HAP-1 (cell line): Measurements from ENCODE around the gene SLC22A17.

Source experiments
- DNase-seq, 2 experiments: peaks; one replicate each; pipeline ENCODE4 v3.0.0-alpha.2; 2016 to 2020; ENCODE audit warnings: low spot score in 2 of 2
- H3K27me3 ChIP-seq: fragments of 250-450 bp; sonication (Bioruptor Pico); 2 replicates; pipeline ENCODE4 v1.5.1; 2020; ENCODE audit warnings: low read depth, mild to moderate bottlenecking, moderate library complexity
- H3K36me3 ChIP-seq: fragments of 250-450 bp; sonication (Bioruptor Pico); replicated peaks from 2 replicates; pipeline ENCODE4 v1.5.1; 2020; ENCODE audit warnings: mild to moderate bottlenecking
- H3K4me1 ChIP-seq: fragments of 250-450 bp; sonication (Bioruptor Pico); 2 replicates; pipeline ENCODE4 v1.5.1; 2020; ENCODE audit warnings: mild to moderate bottlenecking
- H3K4me3 ChIP-seq: fragments of 250-450 bp; sonication (Bioruptor Pico); 2 replicates; pipeline ENCODE4 v1.5.1; 2020; ENCODE audit warnings: mild to moderate bottlenecking, moderate library complexity
- H3K9me3 ChIP-seq: fragments of 250-450 bp; sonication (Bioruptor Pico); 2 replicates; pipeline ENCODE4 v1.5.1; 2020; ENCODE audit warnings: mild to moderate bottlenecking, moderate library complexity
- in situ Hi-C: fragments of 300-500 bp; cut with MboI; formaldehyde crosslinking; loops from 3 replicates; pipeline ENCODE4 v1.14.3; 2020; ENCODE audit warnings: low sequenced_read_pairs, inconsistent platforms, mixed read lengths

SLC22A17 gene

GRCh38 chr14:23364164-23365035 lies 11.7 kb upstream of the SLC22A17 start:
- DNase-seq, result no peak
- no peaks in the 10 kb centered on the region for H3K36me3 ChIP-seq
- no peak overlapping the region for H3K4me3 ChIP-seq

DNA sequence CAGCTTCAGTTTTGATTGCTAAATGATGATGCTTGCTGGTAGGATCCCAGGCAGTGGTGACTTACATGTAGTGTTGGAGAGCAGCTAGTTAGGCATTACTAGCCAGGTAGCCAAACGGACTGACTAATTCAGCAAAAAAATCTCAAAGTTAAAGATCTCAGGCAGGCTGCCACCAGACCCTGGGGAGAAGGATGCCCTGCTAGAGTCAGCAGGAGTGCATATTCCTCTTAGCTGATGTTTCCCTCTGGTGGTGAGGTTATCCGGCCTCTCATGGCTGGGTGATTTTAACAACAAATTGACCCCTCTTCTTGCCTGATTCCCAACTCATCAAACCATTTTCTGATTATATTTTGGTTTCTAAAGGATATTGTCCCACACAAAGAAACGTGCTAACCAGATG lies 9.5 kb upstream of the SLC22A17 start:
- no peaks in the 10 kb centered on the region for H3K4me1 ChIP-seq
- no peak for DNase-seq
- in situ Hi-C loops, result no loop called here
- H3K27me3 ChIP-seq, result peaks cover 34% of the 10 kb centered on the region
- no peaks in the 10 kb centered on the region for H3K36me3 ChIP-seq
- H3K9me3 ChIP-seq, result no peaks in the 10 kb centered on the region
- H3K4me3 ChIP-seq, result no peak overlapping the region

More at GRCh38 chr14:23364164-23365035, 11.7 kb upstream of the SLC22A17 start:
- H3K27me3 ChIP-seq, result peaks cover 32% of the 10 kb centered on the region
- H3K9me3 ChIP-seq, result no peaks in the 10 kb centered on the region
- in situ Hi-C loops, result no loop called here
- no peaks in the 10 kb centered on the region for H3K4me1 ChIP-seq

GRCh38 chr14:23361763-23362162 lies 9.1 kb upstream of the SLC22A17 start:
- H3K27me3 ChIP-seq, result peaks cover 34% of the 10 kb centered on the region
- no peak for DNase-seq

DNA sequence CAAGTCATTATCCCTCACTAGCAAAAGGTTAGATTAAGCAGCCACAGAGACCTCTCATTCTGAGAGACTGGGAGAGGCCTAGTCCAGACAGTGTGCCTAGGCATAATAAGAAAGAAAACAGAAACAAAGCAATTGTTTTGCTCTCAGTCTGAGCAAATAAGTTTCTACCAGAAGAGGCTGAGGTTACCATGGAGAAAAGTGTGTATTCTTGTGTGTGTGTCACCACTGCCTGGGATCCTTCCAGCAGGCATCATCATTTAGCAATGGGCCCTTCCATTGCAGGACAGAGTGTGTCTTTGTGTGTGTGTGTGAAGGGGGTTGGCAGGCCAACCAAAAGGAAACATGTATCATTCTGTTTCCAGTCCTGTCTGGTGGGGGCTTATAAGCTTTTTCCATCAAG lies 8.6 kb upstream of the SLC22A17 start:
- Histone ChIP-seq H3K4me3 (no peak overlapping the region), H3K27me3 (peaks cover 33% of the 10 kb centered on the region), H3K36me3 (no peaks in the 10 kb centered on the region), H3K9me3 (no peaks in the 10 kb centered on the region), H3K4me1 (no peaks in the 10 kb centered on the region)
- DNase-seq, result no peak
- in situ Hi-C loops, result no loop called here

More at GRCh38 chr14:23361763-23362162, 9.1 kb upstream of the SLC22A17 start:
- Histone ChIP-seq H3K4me3 (no peak overlapping the region), H3K36me3 (no peaks in the 10 kb centered on the region), H3K9me3 (no peaks in the 10 kb centered on the region), H3K4me1 (no peaks in the 10 kb centered on the region)
- in situ Hi-C loops, result no loop called here

GRCh38 chr14:23360496-23360895 lies 7.8 kb upstream of the SLC22A17 start:
- Histone ChIP-seq H3K4me3 (no peak overlapping the region), H3K27me3 (peaks cover 36% of the 10 kb centered on the region), H3K9me3 (no peaks in the 10 kb centered on the region), H3K4me1 (no peaks in the 10 kb centered on the region), H3K36me3 (no peaks in the 10 kb centered on the region)
- in situ Hi-C loops, result no loop called here
- DNase-seq, result no peak

DNA sequence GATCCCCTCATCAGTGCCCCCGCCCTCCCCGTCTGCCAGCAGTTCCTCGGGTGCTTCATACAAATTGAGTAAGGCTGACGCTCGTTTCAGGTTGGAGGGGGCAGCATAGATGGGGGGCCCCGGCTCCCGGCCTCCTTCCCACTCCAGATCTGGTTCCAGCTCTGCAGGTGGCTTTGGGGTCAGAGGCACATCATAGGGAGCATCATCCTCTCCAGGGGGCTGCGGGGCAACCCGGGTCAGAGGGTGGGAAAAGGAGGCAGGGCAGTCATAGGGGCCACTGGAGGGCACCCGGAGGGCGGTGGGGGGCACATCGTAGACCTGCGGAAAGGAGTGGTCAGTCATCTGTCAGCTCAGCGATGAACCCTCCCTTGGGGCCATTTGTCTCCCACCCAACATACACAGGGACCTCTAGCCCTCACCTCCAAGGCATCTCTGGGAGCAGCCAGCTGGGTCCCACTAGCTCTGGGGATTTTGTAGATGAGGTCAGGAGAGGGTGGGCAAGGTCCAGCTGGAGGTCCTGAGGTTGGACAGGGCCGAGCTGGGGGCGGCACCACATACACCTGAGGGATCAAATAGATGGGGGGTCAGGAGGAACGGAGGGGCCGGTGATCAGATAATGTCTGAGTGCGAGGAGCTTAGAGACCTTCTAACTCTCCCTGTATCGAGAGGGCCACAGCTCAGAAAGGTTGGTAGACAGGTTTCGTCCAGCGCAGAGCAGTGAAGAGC lies 7.2 kb upstream of the SLC22A17 start:
- Histone ChIP-seq H3K4me3 (no peak overlapping the region), H3K27me3 (peaks cover 38% of the 10 kb centered on the region), H3K4me1 (no peaks in the 10 kb centered on the region), H3K36me3 (no peaks in the 10 kb centered on the region), H3K9me3 (no peaks in the 10 kb centered on the region)
- no peak for DNase-seq
- in situ Hi-C loops, result no loop called here

DNA sequence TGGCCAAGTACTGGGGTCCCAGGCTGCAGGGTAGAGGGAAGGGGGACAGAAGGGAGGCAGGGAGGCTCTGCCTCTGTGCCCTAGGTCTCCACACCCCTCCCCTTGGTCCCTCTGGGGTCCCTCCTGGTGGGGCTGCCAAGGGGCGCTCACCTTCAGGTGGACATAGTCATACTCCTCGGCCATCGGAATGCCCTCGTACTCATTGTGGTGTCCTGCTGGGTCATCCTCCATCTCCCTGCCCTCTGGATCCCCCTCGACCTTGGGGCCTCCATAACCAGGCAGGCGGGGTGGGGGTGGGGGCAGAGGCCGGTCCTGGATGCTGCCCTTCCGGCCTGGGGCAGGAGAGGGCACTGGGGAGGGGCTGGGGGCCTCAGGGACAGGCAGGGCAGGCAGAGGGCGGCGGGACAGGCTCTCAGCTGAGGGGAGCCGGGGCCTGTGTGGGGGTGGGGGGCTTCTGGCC lies 6.5 kb upstream of the SLC22A17 start:
- no peaks in the 10 kb centered on the region for H3K4me1 ChIP-seq
- H3K27me3 ChIP-seq, result peaks cover 35% of the 10 kb centered on the region
- in situ Hi-C loops, result no loop called here
- H3K36me3 ChIP-seq, result no peaks in the 10 kb centered on the region
- no peak overlapping the region for H3K4me3 ChIP-seq
- H3K9me3 ChIP-seq, result no peaks in the 10 kb centered on the region
- DNase-seq, result no peak

- no peaks in the 10 kb centered on the region for H3K9me3 ChIP-seq
- in situ Hi-C loops, result no loop called here
- H3K27me3 ChIP-seq, result peaks cover 37% of the 10 kb centered on the region
- no peak for DNase-seq
- no peak overlapping the region for H3K4me3 ChIP-seq
- H3K4me1 ChIP-seq, result no peaks in the 10 kb centered on the region
- H3K36me3 ChIP-seq, result no peaks in the 10 kb centered on the region
Measured at GRCh38 chr14:23358553-23359166, 6.0 kb upstream of the SLC22A17 start.

- no peaks in the 10 kb centered on the region for H3K4me1 ChIP-seq
- no peaks in the 10 kb centered on the region for H3K9me3 ChIP-seq
- in situ Hi-C loops, result no loop called here
- peaks cover 44% of the 10 kb centered on the region for H3K27me3 ChIP-seq
- H3K36me3 ChIP-seq, result no peaks in the 10 kb centered on the region
- no peak overlapping the region for H3K4me3 ChIP-seq
- DNase-seq, result no peak
Measured at GRCh38 chr14:23358042-23358441, 5.4 kb upstream of the SLC22A17 start.

DNA sequence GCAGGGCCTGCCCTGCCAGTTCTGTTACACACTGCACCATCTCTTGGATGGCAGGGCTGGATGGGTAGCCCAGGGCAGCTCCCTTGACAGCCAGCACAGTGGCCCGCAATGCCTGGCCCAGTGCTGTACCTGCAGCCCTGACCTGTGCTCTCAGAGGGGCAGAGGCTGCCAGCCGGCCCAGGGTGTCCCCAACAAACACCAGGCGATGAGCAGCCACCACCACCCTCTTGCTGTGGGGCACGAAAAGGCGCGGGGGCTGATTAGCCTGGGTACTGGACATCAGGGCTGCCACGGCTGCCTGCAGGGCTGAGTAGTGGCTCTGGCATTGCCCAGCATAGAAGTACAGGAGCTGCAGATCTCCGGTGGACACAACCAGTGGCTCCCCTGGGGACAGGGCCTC lies 4.6 kb upstream of the SLC22A17 start:
- Histone ChIP-seq H3K27me3 (peaks cover 50% of the 10 kb centered on the region), H3K9me3 (no peaks in the 10 kb centered on the region), H3K36me3 (no peaks in the 10 kb centered on the region), H3K4me1 (no peaks in the 10 kb centered on the region), H3K4me3 (no peak overlapping the region)
- in situ Hi-C loops, result no loop called here
- no peak for DNase-seq

DNA sequence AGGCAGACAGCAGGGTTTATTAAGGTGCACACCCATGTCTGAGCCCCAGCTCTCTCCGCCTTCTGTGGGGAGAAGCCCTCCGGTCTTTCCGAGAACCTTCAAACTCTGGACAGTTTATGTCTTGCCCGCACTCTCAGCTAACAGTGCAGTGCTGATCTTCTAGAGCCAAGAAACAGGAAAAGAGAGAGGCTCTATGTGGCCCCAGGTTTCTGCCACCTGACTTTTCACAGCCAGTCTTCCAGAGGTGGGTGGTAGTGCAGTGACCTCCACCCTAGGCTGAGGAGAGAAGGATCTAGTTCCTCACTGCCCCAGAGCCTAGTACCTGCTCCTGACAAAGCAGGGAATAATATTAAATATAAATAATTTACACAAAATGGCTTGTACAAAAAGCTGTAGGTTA lies 4.0 kb upstream of the SLC22A17 start:
- Histone ChIP-seq H3K4me1 (no peaks in the 10 kb centered on the region), H3K27me3 (peaks cover 51% of the 10 kb centered on the region), H3K9me3 (no peaks in the 10 kb centered on the region), H3K4me3 (no peak overlapping the region), H3K36me3 (no peaks in the 10 kb centered on the region)
- DNase-seq, result no peak
- in situ Hi-C loops, result no loop called here

GRCh38 chr14:23355871-23356435 lies 3.3 kb upstream of the SLC22A17 start:
- Histone ChIP-seq H3K4me1 (no peaks in the 10 kb centered on the region), H3K36me3 (no peaks in the 10 kb centered on the region), H3K27me3 (peaks cover 51% of the 10 kb centered on the region), H3K9me3 (no peaks in the 10 kb centered on the region), H3K4me3 (no peak overlapping the region)
- DNase-seq, result no peak
- in situ Hi-C loops, result no loop called here

GRCh38 chr14:23354990-23355389 lies 2.3 kb upstream of the SLC22A17 start:
- Histone ChIP-seq H3K4me3 (no peak overlapping the region), H3K36me3 (no peaks in the 10 kb centered on the region), H3K4me1 (no peaks in the 10 kb centered on the region), H3K9me3 (no peaks in the 10 kb centered on the region), H3K27me3 (peaks cover 51% of the 10 kb centered on the region)
- DNase-seq, result no peak
- in situ Hi-C loops, result no loop called here

GRCh38 chr14:23353433-23353780 lies 720 bp upstream of the SLC22A17 start:
- no peaks in the 10 kb centered on the region for H3K9me3 ChIP-seq
- H3K4me3 ChIP-seq, result no peak overlapping the region
- no peak for DNase-seq
- H3K36me3 ChIP-seq, result no peaks in the 10 kb centered on the region
- peaks cover 51% of the 10 kb centered on the region for H3K27me3 ChIP-seq
- in situ Hi-C loops, result no loop called here
- H3K4me1 ChIP-seq, result no peaks in the 10 kb centered on the region
